ENCODE results near the gene C14orf132.

GRCh38 chr14:96138241-96138640, 99.1 kb downstream of the C14orf132 start:
- no peak for TF ChIP-seq POLR2AphosphoS5 (IDR thresholded peaks at IDR 0.05; ENCODE audit: insufficient read depth in 1 of 2, low read depth in 1 of 2)
- TF ChIP-seq, protein P1, sequence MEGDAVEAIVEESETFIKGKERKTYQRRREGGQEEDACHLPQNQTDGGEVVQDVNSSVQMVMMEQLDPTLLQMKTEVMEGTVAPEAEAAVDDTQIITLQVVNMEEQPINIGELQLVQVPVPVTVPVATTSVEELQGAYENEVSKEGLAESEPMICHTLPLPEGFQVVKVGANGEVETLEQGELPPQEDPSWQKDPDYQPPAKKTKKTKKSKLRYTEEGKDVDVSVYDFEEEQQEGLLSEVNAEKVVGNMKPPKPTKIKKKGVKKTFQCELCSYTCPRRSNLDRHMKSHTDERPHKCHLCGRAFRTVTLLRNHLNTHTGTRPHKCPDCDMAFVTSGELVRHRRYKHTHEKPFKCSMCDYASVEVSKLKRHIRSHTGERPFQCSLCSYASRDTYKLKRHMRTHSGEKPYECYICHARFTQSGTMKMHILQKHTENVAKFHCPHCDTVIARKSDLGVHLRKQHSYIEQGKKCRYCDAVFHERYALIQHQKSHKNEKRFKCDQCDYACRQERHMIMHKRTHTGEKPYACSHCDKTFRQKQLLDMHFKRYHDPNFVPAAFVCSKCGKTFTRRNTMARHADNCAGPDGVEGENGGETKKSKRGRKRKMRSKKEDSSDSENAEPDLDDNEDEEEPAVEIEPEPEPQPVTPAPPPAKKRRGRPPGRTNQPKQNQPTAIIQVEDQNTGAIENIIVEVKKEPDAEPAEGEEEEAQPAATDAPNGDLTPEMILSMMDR (IDR thresholded peaks at IDR 0.05) = no peak
